ENCODE results near the gene TRIP11.

DNA sequence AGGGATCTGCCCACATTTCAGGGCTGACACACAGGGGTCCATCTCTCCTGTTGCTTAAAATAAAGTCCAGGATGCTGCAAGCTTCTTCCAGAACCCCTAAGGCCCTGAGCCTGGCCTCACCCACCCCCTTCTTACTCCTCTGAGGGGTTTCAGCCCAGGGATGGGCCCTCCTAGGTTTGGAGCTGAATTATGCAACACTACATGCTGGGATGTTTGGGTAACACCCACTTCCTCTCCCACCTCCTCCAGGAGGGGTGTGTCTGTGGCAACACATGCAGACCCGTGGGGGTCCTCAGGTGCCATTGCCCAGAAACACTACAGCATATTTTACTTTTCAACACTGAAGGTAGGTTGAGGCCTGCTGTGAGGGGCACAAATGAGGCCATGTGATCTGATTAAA is 97.7 kb downstream of the TRIP11 start:
- no peak for TF ChIP-seq EZH2 (IDR thresholded peaks at IDR 0.05; ENCODE audit: insufficient read depth, poor library complexity, severe bottlenecking)
- TF ChIP-seq EZH2phosphoT487 (IDR thresholded peaks at IDR 0.05; ENCODE audit: insufficient read depth, low read depth): no peak

Measured in GM23248 (cell line).